GM12801 (cell line): ENCODE measurements around the gene FOXO1.

Experiments used
- TF ChIP-seq, protein P1 (sequence below): IDR thresholded peaks from one replicate; pipeline ENCODE4 v1.5.1; 2011; ENCODE audit warnings: control low read depth; ENCODE audit not compliant: insufficient read length; ENCODE audit errors: extremely low read depth

FOXO1 gene

DNA sequence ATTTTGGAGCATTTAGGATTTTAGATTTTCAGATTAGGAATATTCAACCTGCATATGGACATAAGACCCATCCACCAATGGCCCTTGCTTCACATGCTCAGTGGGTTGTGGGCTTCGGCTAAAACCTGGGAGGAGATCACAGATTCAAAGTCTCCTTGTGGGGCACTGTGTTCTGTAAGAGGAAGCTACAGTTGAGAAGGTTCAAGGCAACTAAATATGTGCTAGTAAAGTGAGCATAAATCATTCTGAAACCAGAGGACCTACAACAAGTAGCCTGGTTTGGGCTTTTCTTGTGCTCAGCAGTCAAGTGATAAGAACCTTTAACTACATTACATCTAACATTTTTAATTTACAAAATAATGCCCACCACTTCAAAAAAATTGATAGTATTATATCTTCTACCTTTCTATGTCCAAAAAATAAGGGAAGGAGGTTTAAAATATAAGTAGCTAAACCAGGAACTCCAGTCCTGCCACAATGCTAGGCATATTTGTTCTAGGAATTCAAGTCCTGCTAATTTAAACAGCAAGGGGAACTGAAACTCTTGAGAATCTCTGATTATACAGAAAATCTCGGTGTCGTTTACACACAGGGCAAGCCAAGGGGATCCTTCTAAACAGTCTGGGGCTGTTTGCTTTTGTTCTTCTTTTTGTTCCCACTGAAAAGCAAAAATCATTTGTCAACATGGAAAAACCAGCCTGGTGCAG is 36.6 kb downstream of the FOXO1 start:
- TF ChIP-seq, protein P1, sequence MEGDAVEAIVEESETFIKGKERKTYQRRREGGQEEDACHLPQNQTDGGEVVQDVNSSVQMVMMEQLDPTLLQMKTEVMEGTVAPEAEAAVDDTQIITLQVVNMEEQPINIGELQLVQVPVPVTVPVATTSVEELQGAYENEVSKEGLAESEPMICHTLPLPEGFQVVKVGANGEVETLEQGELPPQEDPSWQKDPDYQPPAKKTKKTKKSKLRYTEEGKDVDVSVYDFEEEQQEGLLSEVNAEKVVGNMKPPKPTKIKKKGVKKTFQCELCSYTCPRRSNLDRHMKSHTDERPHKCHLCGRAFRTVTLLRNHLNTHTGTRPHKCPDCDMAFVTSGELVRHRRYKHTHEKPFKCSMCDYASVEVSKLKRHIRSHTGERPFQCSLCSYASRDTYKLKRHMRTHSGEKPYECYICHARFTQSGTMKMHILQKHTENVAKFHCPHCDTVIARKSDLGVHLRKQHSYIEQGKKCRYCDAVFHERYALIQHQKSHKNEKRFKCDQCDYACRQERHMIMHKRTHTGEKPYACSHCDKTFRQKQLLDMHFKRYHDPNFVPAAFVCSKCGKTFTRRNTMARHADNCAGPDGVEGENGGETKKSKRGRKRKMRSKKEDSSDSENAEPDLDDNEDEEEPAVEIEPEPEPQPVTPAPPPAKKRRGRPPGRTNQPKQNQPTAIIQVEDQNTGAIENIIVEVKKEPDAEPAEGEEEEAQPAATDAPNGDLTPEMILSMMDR, result no peak

DNA sequence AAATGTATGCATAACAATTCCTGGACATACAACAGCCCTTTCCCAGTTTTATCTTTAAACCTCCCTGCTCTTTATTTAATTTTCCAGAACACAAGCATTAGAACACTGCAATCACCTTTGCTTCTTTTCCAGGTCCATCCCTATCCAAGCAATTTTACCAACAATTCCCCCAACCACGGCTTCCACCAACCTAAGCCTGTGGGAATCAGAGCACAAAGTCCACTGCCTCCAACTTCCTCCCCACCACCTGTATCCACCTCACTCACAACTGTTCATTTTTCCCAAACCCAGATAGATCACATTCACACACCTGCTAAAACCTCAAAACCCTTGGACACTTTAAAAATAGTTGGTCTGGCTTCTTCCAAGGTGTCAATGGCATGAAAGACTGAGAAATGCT is 39.5 kb downstream of the FOXO1 start:
- TF ChIP-seq, protein P1, result no peak

DNA sequence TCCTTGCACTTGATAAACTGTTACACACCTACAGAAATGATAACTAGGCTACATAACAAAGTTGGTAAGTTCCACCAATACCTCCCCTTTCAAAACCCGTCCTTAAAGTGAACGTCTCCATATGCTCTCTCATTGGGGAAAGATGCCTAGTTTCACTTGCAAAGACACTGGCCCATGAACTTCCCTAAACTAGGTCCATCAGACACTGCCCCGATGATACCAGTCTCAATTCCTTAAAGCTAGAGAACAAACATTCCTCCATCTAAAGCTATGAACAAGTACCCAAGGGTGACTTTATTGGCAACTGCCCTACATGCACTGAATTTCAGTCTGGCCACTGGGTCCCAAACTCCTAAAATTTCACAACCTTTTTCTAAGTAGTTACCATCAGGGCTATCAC is 39.9 kb downstream of the FOXO1 start:
- TF ChIP-seq, protein P1, result no peak

DNA sequence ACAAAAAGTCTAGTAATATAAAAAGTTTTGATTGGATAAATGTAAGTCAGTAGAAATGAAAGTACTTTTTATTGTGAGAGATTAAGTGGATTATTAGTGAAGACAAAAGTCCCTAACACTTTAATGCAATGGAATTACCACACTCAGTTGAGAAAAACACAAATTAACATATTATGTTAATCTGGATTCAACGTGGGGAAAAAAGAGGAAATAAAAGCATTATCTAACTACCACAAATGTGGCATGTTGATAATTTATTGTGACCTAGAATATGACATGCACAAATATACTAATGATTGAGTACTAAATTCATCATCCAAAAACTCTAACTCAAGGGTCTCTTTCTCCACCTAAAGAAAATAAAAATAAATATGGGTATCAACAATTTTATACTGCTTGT is 41.5 kb downstream of the FOXO1 start:
- TF ChIP-seq, protein P1, result no peak

DNA sequence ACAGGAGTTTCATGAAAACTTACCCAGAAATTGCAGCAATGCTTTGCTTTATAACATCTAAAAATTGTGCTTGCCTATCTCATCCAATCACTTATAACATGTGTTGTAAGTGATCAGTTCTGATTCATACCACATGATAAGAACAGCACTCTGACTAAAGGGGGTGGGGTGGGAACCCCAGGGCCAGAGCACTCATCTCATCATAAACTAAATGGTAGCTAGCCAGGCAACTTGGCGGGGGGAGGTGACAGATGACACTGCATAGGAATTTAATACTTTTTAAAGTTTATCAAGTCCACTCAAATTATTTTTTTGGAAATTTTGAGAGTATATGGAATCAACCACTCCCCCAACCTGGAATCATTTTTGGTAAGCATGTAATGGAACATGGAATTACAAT is 42.1 kb downstream of the FOXO1 start:
- TF ChIP-seq, protein P1, result no peak

DNA sequence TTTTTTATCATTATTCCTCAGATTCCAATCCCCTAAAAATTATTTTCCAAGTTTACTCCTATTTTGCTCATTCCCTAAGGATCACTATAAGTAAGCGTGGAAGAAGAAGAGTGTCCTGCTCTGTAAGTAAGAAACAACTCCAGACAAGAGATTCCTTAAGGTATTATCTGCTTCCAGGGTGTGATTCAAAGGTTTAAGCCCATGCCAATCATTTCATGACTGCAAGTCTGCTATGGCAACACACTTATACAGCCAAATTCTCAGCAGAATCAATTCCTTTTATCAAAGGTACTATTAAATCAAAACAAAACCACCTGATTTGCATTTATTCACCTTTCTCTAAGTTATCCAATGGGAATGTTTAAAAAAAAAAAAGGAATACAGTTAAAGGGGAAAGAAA is 43.7 kb downstream of the FOXO1 start:
- TF ChIP-seq, protein P1, result no peak

DNA sequence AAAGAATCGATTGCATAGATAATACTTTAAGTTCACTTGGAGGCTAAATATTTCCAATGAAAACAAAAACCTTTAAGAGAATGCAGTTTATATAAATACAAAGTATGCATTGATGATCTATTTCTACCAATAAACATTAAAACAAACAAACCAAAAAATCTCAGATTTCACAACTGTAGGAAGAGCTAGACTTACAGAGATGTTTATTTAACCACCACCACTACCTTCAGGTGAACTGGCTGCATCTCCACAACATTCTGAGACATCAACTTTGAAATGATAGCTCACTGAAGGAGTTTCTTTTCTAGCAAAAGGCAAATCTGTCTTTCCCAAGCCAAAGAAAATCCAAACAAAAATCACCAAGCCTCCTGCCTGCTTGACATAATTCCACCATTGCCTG is 44.2 kb downstream of the FOXO1 start:
- TF ChIP-seq, protein P1, result no peak

DNA sequence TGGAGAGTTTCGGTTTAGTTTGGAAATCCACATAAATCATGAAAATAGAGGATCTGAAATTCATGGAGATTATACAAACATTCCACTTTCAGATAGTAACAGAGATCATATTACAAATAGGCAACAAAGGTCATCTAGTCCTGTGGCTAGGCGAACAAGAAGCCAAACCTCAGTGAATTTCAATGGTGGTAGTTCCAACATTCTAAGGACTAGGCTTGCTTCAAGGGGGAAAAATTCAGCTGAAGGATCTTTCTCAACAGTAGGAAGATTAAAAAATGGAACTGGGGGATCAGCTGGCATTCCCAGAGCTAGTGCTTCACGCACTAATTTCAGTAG is 47.0 kb downstream of the FOXO1 start:
- TF ChIP-seq, protein P1, result no peak
